ENCODE data around the gene SNX30. TPM values are rescaled to one million over a fixed set of nuclear protein-coding genes. Genes with fewer than 3 reads are reported as not detected.
A peak's percentile ranks its signal among the peaks of the same experiment; 100 is the strongest.

SNX30 gene
- total RNA-seq, 2 donors from 2014 or later, result 5.0 to 5.7 TPM

DNA sequence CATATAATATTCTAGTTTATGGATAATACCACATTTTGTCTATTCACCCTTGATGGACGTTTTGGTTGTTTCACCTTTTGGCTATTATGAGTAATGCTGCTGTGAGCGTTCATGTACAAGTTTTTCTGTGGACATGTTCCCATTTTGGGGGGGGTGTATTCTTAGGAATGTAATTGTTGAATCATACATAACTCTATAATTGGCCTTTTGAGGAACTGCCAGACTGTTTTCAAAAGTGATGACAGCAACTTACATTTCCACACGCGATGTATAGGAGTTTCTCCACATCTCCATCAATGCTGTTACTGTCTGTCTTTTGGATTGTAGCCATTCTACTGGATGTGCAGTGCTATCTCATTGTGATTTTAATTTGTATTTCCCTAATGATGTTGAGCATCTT, 70.3 kb downstream of the SNX30 start:
- Histone ChIP-seq H3K27me3 (no peaks in the 10 kb centered on the region), H3K4me1 (peaks cover 0 to 5% of the 10 kb centered on the region in 2 donors), H3K4me3 (no peak overlapping the region), H3K36me3 (no peaks in the 10 kb centered on the region), H3K27ac (no peak overlapping the region), H3K9me3 (no peaks in the 10 kb centered on the region)
- DNase-seq (ENCODE audit: low spot score), result no peak
- TF ChIP-seq, protein P1, sequence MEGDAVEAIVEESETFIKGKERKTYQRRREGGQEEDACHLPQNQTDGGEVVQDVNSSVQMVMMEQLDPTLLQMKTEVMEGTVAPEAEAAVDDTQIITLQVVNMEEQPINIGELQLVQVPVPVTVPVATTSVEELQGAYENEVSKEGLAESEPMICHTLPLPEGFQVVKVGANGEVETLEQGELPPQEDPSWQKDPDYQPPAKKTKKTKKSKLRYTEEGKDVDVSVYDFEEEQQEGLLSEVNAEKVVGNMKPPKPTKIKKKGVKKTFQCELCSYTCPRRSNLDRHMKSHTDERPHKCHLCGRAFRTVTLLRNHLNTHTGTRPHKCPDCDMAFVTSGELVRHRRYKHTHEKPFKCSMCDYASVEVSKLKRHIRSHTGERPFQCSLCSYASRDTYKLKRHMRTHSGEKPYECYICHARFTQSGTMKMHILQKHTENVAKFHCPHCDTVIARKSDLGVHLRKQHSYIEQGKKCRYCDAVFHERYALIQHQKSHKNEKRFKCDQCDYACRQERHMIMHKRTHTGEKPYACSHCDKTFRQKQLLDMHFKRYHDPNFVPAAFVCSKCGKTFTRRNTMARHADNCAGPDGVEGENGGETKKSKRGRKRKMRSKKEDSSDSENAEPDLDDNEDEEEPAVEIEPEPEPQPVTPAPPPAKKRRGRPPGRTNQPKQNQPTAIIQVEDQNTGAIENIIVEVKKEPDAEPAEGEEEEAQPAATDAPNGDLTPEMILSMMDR (IDR thresholded peaks at IDR 0.05), result no peak

DNA sequence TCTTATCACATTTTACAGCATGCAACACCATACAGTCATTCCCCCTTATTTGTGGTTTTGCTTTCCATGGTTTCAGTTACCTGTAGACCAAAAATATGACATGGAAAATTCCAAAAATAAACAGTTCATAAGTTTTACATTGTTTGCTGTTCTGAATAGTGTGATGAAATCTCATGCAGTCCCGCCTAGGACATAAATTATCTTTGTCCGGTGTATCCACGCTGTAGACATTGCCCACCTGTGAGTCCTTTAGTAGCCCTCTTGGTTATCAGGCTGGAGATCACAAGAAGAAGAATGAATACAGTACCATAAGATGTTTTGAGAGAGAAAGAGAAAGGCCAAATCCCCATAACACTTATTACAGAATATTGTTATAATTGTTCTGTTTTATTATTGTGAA, 72.1 kb downstream of the SNX30 start:
- Histone ChIP-seq H3K36me3 (no peaks in the 10 kb centered on the region), H3K9me3 (no peaks in the 10 kb centered on the region), H3K4me1 (peaks cover 0 to 5% of the 10 kb centered on the region in 2 donors), H3K27me3 (no peaks in the 10 kb centered on the region), H3K27ac (no peak overlapping the region), H3K4me3 (no peak overlapping the region)
- no peak for DNase-seq (ENCODE audit: low spot score)
- TF ChIP-seq, protein P1 (IDR thresholded peaks at IDR 0.05), result no peak

DNA sequence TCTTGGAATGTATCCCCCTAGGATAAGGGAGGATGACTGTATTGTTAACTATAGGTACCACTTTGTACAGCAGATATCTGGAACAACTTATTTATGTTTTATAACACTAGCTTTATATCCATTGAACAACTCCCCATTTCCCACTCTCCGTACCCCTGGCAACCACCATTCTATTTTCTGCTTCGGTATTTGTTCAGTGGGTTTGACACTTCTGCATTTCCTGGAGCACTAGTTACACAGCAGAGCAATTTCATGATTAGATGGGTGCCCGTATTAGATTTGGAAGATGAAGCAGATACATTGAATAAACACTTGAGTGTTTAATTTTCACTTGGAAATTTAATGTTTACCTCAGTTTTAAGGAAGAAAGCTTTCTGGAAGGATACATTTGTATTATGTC, 72.7 kb downstream of the SNX30 start:
- TF ChIP-seq, protein P1 (IDR thresholded peaks at IDR 0.05), result no peak
- DNase-seq (ENCODE audit: low spot score), result no peak
- Histone ChIP-seq H3K36me3 (no peaks in the 10 kb centered on the region), H3K27me3 (no peaks in the 10 kb centered on the region), H3K9me3 (no peaks in the 10 kb centered on the region), H3K4me1 (peaks cover 0 to 5% of the 10 kb centered on the region in 2 donors), H3K27ac (no peak overlapping the region), H3K4me3 (no peak overlapping the region)

DNA sequence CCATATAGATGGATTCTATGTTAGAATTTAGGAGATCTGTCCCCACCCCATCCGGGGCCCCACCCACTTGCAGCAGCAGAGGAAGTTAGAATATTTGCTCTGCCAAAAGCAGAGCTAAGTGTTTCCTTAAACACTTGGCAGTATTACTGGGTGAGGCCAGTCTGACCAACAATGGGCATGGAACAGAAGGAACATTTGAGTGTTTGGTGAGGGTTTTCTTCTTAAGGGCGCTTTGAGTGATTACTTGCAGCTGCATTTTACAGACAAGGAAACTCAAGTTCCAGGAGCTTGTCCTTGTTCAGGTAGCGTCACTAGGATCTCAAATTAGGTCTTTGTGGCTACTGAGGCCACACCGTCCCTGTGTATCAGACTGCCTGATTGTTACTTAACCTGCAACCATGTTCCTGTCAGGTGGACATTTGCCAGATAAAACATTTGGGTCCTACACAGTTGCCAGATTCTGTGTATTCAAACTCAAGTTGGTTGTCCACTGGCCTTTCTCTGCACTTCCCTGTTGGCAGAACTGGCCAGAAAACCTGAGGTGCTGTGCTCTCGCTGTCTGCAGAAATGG, 80.8 kb downstream of the SNX30 start:
- DNase-seq (ENCODE audit: low spot score), result peak; percentile 66
- H3K27ac ChIP-seq, result peak overlapping the region; percentile 3 to 47
- no peak overlapping the region for H3K4me3 ChIP-seq
- H3K4me1 ChIP-seq, result peaks cover 0 to 8% of the 10 kb centered on the region in 2 donors
- TF ChIP-seq, protein P1 (IDR thresholded peaks at IDR 0.05), result no peak
- no peaks in the 10 kb centered on the region for H3K9me3 ChIP-seq
- H3K27me3 ChIP-seq, result no peaks in the 10 kb centered on the region
- H3K36me3 ChIP-seq, result peaks cover 2% of the 10 kb centered on the region

DNA sequence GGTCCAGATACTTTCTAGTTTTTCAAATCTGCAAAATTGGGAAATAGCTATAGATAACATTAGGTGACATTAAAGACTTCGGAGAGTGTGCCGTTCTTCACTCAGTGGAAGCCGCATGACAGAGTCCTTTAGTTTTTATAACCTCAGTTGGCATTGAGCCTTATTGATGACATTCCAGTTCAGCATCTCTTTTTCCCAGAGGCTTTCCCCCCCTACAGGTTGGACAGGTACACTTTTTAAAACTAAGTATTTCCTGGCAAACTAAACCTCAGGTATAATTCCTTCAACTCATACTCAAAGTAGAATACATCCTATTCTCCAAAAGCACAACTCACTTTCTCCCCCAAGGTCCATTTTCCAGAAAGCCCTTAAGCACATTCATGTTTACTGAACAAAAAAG, 81.4 kb downstream of the SNX30 start:
- Histone ChIP-seq H3K27ac (peak overlapping the region in 1 of 2 donors; percentile 47), H3K36me3 (peaks cover 6% of the 10 kb centered on the region), H3K9me3 (no peaks in the 10 kb centered on the region), H3K4me1 (peaks cover 0 to 8% of the 10 kb centered on the region in 2 donors), H3K27me3 (no peaks in the 10 kb centered on the region), H3K4me3 (no peak overlapping the region)
- no peak for DNase-seq (ENCODE audit: low spot score)
- TF ChIP-seq, protein P1 (IDR thresholded peaks at IDR 0.05), result no peak

DNA sequence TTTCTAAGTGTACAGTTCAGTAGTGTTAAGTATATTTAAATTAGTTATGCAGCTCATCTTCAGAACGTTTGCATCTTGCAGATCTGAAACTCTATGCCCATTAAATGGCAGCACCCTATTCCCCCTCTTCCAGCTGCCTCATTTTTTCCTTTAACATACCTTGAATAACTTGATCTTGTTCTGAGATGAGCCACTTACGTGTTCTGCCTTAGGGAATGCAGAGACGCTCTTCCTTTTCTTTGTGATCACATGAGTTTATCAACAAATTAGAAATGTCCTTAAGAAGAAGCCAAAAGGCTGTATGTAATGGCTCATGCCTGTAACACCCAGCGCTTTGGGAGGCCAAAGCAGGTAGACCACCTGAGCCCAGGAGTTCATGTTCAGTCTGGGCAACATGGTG, 82.5 kb downstream of the SNX30 start:
- TF ChIP-seq, protein P1 (IDR thresholded peaks at IDR 0.05), result no peak
- H3K4me1 ChIP-seq, result peaks cover 0 to 8% of the 10 kb centered on the region in 2 donors
- no peaks in the 10 kb centered on the region for H3K27me3 ChIP-seq
- no peak overlapping the region for H3K4me3 ChIP-seq
- no peaks in the 10 kb centered on the region for H3K9me3 ChIP-seq
- no peak for DNase-seq (ENCODE audit: low spot score)
- no peak overlapping the region for H3K27ac ChIP-seq
- peaks cover 6% of the 10 kb centered on the region for H3K36me3 ChIP-seq

All from right atrium auricular region (tissue), 2 donors.